Measurements from ENCODE around the gene PATL2. TPM values are rescaled to one million over a fixed set of nuclear protein-coding genes. Genes with fewer than 3 reads are reported as not detected.
"Not testable (repeated sequence)": the region's sequence is repeated elsewhere in the genome, so short reads cannot be mapped to it uniquely, and the experiment has no call there.

Gene PATL2
- total RNA-seq, 1 experiment from 2014 or later, result not detected

DNA sequence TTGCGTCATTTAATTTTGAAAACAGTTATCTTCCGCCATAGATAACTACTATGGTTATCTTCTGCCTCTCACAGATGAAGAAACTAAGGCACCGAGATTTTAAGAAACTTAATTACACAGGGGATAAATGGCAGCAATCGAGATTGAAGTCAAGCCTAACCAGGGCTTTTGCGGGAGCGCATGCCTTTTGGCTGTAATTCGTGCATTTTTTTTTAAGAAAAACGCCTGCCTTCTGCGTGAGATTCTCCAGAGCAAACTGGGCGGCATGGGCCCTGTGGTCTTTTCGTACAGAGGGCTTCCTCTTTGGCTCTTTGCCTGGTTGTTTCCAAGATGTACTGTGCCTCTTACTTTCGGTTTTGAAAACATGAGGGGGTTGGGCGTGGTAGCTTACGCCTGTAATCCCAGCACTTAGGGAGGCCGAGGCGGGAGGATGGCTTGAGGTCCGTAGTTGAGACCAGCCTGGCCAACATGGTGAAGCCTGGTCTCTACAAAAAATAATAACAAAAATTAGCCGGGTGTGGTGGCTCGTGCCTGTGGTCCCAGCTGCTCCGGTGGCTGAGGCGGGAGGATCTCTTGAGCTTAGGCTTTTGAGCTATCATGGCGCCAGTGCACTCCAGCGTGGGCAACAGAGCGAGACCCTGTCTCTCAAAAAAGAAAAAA lies 1.4 kb upstream of the PATL2 start:
- DNase-seq, result peak; percentile 66 to 77
- Histone ChIP-seq H3K4me1 (0 out of 2 replicates have a peak, but pooled peaks cover 6% of the 10 kb centered on the region), H3K27me3 (no peaks in the 10 kb centered on the region), H3K9me3 (replicated peaks) (no peaks in the 10 kb centered on the region), H3K27ac (peak overlapping the region; percentile 79), H3K4me3 (peak overlapping the region; percentile 87), H3K36me3 (peaks cover 26% of the 10 kb centered on the region)

DNA sequence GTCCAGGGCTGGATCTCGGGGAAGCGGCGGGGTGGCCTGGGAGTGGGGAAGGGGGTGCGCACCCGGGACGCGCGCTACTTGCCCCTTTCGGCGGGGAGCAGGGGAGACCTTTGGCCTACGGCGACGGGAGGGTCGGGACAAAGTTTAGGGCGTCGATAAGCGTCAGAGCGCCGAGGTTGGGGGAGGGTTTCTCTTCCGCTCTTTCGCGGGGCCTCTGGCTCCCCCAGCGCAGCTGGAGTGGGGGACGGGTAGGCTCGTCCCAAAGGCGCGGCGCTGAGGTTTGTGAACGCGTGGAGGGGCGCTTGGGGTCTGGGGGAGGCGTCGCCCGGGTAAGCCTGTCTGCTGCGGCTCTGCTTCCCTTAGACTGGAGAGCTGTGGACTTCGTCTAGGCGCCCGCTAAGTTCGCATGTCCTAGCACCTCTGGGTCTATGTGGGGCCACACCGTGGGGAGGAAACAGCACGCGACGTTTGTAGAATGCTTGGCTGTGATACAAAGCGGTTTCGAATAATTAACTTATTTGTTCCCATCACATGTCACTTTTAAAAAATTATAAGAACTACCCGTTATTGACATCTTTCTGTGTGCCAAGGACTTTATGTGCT lies 721 bp upstream of the PATL2 start:
- H3K4me1 ChIP-seq, result 0 out of 2 replicates have a peak, but pooled peaks cover 6% of the 10 kb centered on the region
- no peaks in the 10 kb centered on the region for H3K9me3 ChIP-seq (replicated peaks)
- H3K27me3 ChIP-seq, result no peaks in the 10 kb centered on the region
- H3K36me3 ChIP-seq, result peaks cover 20% of the 10 kb centered on the region
- DNase-seq, result peak; percentile 58 to 60
- peak overlapping the region; percentile 87 for H3K4me3 ChIP-seq
- peak overlapping the region; percentile 79 for H3K27ac ChIP-seq

DNA sequence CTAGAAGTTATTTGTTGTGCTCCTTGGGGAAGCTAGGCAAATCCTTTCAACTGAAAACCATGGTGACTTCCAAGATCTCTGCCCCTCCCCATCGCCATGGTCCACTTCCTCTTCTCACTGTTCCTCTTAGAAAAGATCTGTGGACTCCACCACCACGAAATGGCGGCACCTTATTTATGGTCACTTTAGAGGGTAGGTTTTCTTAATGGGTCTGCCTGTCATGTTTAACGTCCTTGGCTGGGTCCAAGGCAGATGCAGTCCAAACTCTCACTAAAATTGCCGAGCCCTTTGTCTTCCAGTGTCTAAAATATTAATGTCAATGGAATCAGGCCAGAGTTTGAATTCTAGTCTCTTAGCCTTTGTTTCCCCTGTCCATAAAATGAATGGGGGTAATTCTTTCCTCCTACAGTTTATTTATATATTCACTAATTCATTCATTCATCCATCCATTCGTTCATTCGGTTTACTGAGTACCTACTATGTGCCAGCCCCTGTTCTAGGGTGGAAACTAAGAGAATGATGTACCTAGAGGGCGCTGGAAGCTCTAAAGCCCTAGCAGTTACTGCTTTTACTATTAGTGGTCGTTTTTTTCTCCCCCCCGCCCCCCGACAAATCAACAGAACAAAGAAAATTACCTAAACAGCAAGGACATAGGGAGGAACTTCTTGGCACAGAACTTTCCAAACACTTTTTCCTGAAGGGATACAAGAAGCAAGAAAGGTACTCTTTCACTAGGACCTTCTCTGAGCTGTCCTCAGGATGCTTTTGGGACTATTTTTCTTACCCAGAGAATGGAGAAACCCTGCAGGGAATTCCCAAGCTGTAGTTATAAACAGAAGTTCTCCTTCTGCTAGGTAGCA lies 657 bp downstream of the PATL2 start:
- H3K27me3 ChIP-seq, result no peaks in the 10 kb centered on the region
- no peaks in the 10 kb centered on the region for H3K9me3 ChIP-seq (replicated peaks)
- DNase-seq, result no peak
- H3K4me1 ChIP-seq, result peaks cover 6% of the 10 kb centered on the region; the same call in 1 of the 2 replicates
- H3K4me3 ChIP-seq, result peak overlapping the region; percentile 87
- peak overlapping the region; percentile 79; the same call in 1 of the 2 replicates for H3K27ac ChIP-seq
- peaks cover 6% of the 10 kb centered on the region for H3K36me3 ChIP-seq

DNA sequence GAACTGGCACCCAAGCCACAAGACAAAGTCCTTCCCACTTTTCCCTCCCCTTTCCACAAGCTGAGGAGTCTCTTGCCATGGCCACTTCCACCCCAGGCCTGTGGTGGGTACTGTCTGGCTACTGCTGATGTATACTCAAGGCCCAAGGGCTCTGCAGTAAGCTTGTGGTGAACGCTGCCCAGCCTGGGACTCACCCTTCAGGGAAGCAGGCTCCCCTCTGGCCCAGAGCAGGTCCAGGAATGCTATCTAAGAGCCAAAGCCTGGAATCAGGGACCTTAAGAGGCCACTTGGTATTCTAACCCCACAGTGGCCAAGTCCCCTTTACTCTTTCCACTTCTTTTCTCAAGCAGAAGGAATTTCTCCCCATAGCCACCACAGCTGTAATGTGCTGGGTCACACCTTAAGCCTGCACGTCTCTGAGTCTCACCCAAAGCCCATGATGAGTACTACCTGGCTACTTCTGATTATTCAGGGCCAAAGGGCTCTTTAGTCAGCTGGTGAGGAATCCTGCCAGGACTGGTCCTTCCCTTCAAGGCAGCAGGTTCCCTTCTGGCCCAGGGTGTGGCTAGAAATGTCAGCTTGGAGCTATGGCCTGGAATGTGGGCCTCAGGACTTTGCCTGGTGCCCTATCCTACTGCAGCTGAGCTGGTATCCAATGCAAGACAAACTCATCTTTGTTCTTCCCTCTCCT lies 4.0 kb downstream of the PATL2 start:
- DNase-seq, result no peak
- Histone ChIP-seq H3K9me3 (replicated peaks) (no peaks in the 10 kb centered on the region; the same call in 1 of the 2 replicates), H3K4me1 (no peaks in the 10 kb centered on the region; the same call in 1 of the 2 replicates), H3K27me3 (no peaks in the 10 kb centered on the region), H3K4me3 (no peak overlapping the region), H3K36me3 (no peaks in the 10 kb centered on the region), H3K27ac (no peak overlapping the region)

DNA sequence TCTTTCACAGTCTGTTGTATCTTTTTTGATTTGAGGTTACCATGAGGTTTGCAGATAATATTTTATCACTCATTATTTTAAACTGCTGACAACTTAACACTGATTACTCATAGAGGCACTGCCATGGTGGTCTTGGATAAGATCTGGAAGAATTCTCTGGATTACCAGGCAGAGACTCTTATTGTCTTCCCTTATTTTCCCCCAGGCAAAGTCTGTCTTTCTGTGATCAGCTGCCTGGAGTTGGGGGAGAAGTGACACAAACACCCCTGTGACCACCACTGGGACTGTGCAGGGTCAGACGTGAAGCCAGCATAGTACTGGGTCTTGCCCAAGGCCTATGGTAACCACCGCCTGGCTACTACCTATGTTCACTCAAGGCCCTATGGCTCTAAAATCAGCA lies 4.7 kb downstream of the PATL2 start:
- Histone ChIP-seq H3K4me3 (no peak overlapping the region), H3K36me3 (no peaks in the 10 kb centered on the region), H3K27me3 (no peaks in the 10 kb centered on the region), H3K4me1 (no peaks in the 10 kb centered on the region; the same call in 1 of the 2 replicates), H3K27ac (no peak overlapping the region), H3K9me3 (replicated peaks) (no peaks in the 10 kb centered on the region; the same call in 1 of the 2 replicates)
- peak in 1 of 2 experiments; percentile 22 for DNase-seq

DNA sequence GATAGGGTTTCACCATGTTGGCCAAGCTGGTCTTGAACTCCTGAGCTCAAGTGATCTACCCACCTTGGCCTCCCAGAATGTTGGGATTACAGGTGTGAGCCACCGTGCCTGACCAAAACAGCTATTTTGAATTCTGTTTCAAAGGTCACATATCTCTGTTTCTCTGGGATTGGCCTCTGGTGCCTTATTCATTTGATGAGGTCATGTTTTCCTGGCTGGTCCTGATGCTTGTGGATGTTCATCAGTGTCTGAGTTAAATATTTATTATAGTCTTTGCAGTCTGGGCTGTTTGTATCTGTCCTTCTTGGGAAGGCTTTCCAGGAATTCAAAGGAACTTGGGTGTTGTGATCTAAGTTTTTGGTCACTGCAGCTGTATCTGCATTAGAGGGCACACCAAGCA lies 5.1 kb downstream of the PATL2 start:
- no peak overlapping the region for H3K4me3 ChIP-seq
- no peaks in the 10 kb centered on the region; the same call in 1 of the 2 replicates for H3K9me3 ChIP-seq (replicated peaks)
- no peak for DNase-seq
- H3K36me3 ChIP-seq, result no peaks in the 10 kb centered on the region
- H3K27me3 ChIP-seq, result no peaks in the 10 kb centered on the region
- H3K4me1 ChIP-seq, result no peaks in the 10 kb centered on the region; the same call in 1 of the 2 replicates
- H3K27ac ChIP-seq, result no peak overlapping the region

DNA sequence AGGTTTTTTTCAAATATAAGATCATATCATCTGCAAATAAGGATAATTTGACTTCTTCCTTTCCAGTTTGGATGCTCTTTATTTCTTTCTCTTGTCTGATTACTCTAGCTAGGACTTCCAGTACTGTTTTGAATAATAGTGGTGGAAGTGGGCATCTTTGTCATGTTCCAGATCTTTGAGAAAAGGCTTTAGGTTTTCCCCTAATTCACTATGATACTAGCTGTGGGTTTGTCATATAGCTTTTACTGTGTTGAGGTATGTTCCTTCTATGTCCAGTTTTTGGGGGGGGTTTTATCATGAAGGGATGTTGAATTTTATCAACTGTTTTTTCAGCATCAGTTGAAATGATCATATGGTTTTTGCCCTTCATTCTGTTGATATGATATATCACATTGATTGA lies 10.4 kb downstream of the PATL2 start:
- H3K9me3 ChIP-seq (replicated peaks); DNase-seq; H3K36me3 ChIP-seq; H3K4me1 ChIP-seq; H3K27ac ChIP-seq; H3K27me3 ChIP-seq; H3K4me3 ChIP-seq: not testable (repeated sequence)

DNA sequence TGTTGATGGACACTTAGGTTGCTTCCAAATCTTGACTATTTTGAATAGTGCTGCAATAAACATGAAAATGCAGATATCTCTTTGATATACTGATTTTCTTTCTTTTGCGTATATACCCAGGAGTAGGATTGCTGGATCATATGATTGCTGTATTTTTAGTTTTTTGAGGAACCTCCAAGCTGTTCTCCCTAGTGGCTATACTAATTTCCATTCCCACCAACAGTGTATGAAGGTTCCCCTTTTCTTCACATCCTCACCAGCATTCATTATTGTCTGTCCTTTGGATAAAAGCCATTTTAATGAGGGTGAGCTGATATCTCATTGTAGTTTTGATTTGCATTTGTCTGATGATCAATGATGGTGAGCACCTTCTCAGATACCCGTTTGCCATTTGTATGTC lies 12.5 kb downstream of the PATL2 start:
- Histone ChIP-seq H3K9me3 (replicated peaks) (peaks cover 2% of the 10 kb centered on the region; the same call in 1 of the 2 replicates), H3K4me3 (no peak overlapping the region), H3K36me3 (no peaks in the 10 kb centered on the region), H3K27ac (no peak overlapping the region), H3K4me1 (no peaks in the 10 kb centered on the region), H3K27me3 (0 out of 2 replicates have a peak, but pooled peaks cover 3% of the 10 kb centered on the region)
- DNase-seq, result no peak

DNA sequence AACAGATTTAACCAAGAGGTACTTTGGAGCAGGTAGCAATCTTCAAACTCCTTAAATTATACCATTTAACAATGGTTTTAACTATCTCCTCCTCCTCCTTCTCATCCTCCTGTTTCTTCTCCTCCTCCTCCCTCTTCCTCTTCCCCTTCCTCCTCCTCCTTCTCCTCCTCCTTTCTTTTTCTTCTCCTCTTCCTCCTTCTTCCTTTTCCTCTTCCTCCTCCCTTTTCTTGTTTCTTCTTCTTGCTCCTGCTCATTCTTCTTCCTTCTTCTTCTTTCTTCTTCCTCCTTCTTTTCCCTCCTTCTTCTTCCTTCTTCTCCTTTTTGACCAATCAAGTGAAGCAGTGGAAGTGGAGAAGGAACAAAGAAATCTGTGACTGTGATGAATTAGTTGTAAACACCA lies 14.1 kb downstream of the PATL2 start:
- peaks cover 9% of the 10 kb centered on the region; the same call in 1 of the 2 replicates for H3K27me3 ChIP-seq
- DNase-seq, result no peak
- peaks cover 2% of the 10 kb centered on the region; the same call in 1 of the 2 replicates for H3K9me3 ChIP-seq (replicated peaks)
- H3K4me3 ChIP-seq, result no peak overlapping the region
- H3K36me3 ChIP-seq, result no peaks in the 10 kb centered on the region
- no peak overlapping the region for H3K27ac ChIP-seq
- H3K4me1 ChIP-seq, result no peaks in the 10 kb centered on the region

DNA sequence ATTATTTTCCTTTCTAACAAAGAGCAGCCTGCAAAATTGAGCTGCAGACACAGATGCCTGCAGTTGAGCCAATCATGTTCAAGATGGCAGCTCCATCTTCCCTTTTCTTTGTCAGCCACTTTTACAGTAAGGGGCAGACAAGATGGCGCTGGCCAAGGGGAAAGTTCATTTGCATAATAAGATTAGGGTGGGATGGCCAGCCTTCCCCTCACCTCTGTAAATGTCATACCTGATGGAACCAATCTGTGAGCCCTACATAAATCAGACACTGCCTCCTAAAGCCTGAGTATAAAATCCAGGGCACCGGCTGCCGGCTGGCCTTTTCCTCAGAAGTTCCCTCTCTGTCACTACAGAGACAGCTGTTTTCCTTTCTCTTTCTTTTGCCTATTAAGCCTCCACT lies 15.8 kb downstream of the PATL2 start:
- H3K4me3 ChIP-seq, result peak overlapping the region; percentile 30
- 0 out of 2 replicates have a peak, but pooled peaks cover 2% of the 10 kb centered on the region for H3K9me3 ChIP-seq (replicated peaks)
- no peaks in the 10 kb centered on the region for H3K4me1 ChIP-seq
- peaks cover 11% of the 10 kb centered on the region; the same call in 1 of the 2 replicates for H3K27me3 ChIP-seq
- peak in 1 of 2 experiments; percentile 24 for DNase-seq
- H3K36me3 ChIP-seq, result no peaks in the 10 kb centered on the region
- H3K27ac ChIP-seq, result no peak overlapping the region

DNA sequence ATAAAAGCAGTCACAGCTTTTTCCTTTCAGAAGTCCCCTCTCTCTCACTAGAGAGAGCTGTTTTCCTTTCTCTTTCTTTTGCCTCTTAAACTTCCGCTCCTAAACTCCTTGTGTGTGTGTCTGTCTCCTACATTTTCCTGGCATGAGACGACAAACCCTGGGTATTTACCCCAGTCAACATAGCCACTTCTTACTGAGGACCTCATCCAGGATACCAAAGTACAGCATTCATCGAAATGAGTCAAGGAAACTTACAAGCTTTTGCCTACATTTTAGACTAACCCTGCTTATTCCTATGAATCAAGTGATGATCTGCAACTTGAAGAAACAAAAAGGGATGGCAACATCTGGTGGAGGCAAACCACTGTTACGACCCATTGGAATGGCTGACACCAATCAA lies 16.7 kb downstream of the PATL2 start:
- no peak overlapping the region for H3K4me3 ChIP-seq
- H3K27ac ChIP-seq, result no peak overlapping the region
- no peaks in the 10 kb centered on the region for H3K4me1 ChIP-seq
- DNase-seq, result no peak
- no peaks in the 10 kb centered on the region for H3K9me3 ChIP-seq (replicated peaks)
- peaks cover 8% of the 10 kb centered on the region; the same call in 1 of the 2 replicates for H3K27me3 ChIP-seq
- no peaks in the 10 kb centered on the region for H3K36me3 ChIP-seq

DNA sequence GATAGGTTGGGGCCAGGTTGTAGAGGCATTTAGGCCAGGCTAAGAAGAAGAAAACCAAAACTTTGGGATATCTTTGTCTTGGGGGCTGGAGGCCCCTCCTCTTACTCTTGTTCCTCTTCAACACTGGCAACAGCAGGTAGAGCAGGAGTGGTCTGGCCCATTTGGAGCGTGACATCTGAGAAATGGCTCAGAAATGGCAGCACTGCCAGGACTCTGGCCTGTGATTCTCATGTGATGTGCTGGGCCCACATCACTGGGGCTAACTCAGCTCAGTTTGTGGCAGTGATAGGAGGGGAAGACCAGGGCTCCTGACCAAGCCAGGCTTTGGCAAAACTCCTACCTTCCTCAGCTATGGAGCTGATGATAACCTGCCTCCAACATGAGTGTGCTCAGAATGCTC lies 18.5 kb downstream of the PATL2 start:
- Histone ChIP-seq H3K27ac (no peak overlapping the region), H3K27me3 (peaks cover 8% of the 10 kb centered on the region; the same call in 1 of the 2 replicates), H3K4me1 (no peaks in the 10 kb centered on the region), H3K36me3 (no peaks in the 10 kb centered on the region), H3K9me3 (replicated peaks) (peaks cover 4% of the 10 kb centered on the region; the same call in 1 of the 2 replicates), H3K4me3 (no peak overlapping the region)
- no peak for DNase-seq

DNA sequence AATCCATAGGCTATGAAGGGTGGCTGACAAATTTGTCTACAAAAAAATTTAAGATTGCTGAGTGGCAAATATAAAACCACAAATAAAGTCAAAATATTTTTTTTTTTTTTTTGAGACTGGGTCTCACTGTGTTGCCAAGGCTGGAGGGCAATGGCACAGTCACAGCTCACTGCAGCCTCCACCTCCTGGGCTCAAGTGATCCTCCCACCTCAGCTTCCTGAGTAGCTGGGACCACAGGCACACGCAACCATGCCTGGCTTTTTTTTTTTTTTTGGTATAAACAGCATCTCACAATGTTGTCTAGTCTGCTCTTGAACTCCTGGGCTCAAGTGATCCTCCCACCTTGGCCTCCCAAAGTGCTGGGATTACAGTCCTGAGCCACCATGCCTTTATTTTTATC lies 20.9 kb downstream of the PATL2 start:
- not testable (repeated sequence) for H3K36me3 ChIP-seq; H3K9me3 ChIP-seq (replicated peaks); H3K27me3 ChIP-seq; H3K27ac ChIP-seq; H3K4me3 ChIP-seq; H3K4me1 ChIP-seq; DNase-seq

DNA sequence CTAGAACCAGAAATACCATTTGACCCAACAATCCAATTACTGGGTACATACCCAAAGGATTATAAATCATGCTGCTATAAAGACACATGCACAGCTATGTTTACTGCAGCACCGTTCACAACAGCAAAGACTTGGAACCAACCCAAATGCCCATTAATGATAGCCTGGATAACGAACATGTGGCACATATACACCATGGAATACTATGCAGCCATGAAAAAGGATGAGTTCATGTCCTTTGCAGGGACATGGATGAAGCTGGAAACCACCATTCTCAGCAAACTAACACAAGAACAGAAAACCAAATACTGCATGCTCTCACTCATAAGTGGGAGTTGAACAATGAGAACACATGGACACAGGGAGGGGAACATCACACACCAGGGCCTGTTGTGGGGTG lies 21.8 kb downstream of the PATL2 start:
- not testable (repeated sequence) for H3K36me3 ChIP-seq; H3K27ac ChIP-seq; H3K4me3 ChIP-seq; H3K27me3 ChIP-seq; DNase-seq; H3K4me1 ChIP-seq; H3K9me3 ChIP-seq (replicated peaks)

All from SJCRH30 (cell line).